Measurements from ENCODE around the gene PLS3.

DNA sequence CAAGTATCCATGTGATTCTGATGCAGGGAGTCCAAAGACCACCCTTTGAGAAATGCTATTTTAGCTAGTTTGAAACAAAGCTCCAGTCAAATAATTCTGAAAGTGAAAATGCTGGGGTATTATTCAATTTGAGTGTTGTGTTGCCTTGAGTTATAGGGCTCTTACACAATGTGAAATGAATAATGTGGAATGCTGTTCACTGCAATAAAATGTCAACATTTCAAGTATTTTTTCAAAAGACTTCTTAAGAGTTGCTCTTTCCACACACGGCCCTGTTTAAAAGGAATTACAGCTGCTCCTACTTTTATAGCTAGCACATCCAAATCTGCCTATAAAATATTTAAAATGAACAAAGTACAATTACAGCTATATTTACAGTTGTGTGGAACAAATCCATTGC lies 27.5 kb upstream of the PLS3 start:
- TF ChIP-seq, protein P1, sequence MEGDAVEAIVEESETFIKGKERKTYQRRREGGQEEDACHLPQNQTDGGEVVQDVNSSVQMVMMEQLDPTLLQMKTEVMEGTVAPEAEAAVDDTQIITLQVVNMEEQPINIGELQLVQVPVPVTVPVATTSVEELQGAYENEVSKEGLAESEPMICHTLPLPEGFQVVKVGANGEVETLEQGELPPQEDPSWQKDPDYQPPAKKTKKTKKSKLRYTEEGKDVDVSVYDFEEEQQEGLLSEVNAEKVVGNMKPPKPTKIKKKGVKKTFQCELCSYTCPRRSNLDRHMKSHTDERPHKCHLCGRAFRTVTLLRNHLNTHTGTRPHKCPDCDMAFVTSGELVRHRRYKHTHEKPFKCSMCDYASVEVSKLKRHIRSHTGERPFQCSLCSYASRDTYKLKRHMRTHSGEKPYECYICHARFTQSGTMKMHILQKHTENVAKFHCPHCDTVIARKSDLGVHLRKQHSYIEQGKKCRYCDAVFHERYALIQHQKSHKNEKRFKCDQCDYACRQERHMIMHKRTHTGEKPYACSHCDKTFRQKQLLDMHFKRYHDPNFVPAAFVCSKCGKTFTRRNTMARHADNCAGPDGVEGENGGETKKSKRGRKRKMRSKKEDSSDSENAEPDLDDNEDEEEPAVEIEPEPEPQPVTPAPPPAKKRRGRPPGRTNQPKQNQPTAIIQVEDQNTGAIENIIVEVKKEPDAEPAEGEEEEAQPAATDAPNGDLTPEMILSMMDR (IDR thresholded peaks at IDR 0.05): no peak
- TF ChIP-seq POLR2A (IDR thresholded peaks at IDR 0.05): no peak
